A549 treated with ZK216348 at 1 μM for 4 hours (cell line): Measurements from ENCODE around the gene RNU6-7. TPM values are rescaled to one million over a fixed set of nuclear protein-coding genes. Genes with fewer than 3 reads are reported as not detected.

Experiments
- total RNA-seq: library from RNA; stranded (reverse); fragments of 200-300 nt; extraction: Qiagen RNA extraction; gene quantifications from 5 replicates; pipeline ENCODE4 v1.2.3, GENCODE V29; 2022; ENCODE audit warnings: low read depth

The RNU6-7 gene
- not detected in 5 replicates for total RNA-seq

DNA sequence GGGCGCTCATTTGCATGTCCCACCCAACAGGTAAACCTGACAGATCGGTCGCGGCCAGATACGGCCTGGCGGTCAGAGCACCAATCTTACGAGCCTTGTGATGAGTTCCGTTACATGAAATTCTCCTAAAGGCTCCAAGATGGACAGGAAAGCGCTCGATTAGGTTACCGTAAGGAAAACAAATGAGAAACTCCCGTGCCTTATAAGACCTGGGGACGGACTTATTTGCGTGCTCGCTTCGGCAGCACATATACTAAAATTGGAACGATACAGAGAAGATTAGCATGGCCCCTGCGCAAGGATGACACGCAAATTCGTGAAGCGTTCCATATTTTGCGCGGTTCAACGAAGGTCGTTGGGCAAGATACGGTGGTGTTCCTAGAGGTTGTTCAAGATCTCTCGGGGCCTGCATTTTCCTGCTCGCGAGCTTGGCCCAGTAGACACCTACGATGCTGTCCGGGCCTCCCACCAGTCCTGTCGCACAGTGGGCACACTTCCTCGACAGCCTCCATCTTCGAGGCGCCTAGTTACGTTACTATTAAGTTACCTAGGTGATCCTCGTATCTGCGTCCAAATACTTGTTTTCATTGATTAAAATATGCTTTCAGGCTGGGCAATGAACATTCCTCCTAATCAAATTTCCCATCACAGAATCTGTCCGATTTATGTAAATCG, at the start of gene RNU6-7:
Gene RNU6-7 (plus strand): TSS at position 230 of the 675 bp plus-strand sequence.

DNA sequence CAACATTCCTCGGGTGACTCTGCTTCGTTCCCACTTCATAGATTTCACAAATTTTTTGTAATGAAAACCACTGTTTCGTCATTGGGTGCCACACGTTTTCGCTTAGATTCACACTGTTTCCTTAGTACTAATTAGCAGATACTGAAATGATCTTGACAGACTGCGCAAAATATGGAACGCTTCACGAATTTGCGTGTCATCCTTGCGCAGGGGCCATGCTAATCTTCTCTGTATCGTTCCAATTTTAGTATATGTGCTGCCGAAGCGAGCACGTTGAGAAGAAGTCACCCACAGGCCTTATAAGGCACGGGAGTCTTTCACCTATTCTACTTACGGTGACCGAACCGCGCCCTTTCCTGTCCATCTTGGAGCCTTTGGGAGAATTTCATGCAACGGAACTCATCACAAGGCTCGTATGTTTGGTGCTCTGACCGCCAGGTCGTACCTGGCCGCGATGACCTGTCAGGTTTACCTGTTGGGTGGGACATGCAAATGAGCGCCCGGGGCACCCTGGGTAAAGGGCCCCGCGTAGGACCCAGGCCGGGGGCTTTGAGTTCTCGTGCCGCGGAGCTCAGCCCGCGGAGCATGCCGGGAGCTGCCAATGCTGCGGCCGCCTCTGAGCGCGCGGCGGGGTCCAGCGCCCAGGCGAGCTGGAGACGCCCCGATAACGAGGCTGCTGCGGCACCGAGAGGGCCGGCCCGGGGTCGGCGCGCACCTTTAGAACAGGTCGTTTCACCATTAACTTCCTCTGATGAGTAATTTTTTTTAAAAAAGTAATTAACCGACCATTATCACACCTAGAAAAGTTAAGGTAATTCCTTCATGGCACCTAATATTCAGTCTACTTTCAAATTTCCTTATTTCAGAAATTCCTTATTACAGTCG, 1.4 kb downstream of the RNU6-7 start, which contains the start of gene RNU6-8:
Gene RNU6-8 (minus strand): TSS at position 272 of the 885 bp plus-strand sequence.

Other genes with a start within 250 kb of the RNU6-7 start
- gene ARHGAP5, start 124.7 kb upstream of the RNU6-7 start, total RNA-seq, result 31.0 to 59.1 TPM (median 51.2 TPM) in 5 replicates
- gene RNU6-8, start 1.2 kb downstream of the RNU6-7 start, total RNA-seq, result not detected in 5 replicates
- 0.23 to 1.1 TPM (median 0.54 TPM) in 5 replicates for gene AKAP6, start 127.3 kb downstream of the RNU6-7 start, total RNA-seq